ENCODE data around the gene TMBIM6. TPM values are rescaled to one million over a fixed set of nuclear protein-coding genes. Genes with fewer than 3 reads are reported as not detected.
"Not testable (repeated sequence)": the region's sequence is repeated elsewhere in the genome, so short reads cannot be mapped to it uniquely, and the experiment has no call there.

Gene TMBIM6
- total RNA-seq, 4 donors from 2014 or later = 228 to 395 (median 322) TPM

- Histone ChIP-seq H3K36me3 (no peaks in the 10 kb centered on the region), H3K27me3 (peaks cover 0 to 12% (median 0%) of the 10 kb centered on the region in 4 donors), H3K9me3 (no peaks in the 10 kb centered on the region), H3K27ac (replicated peaks in 1 of 4) (no peak overlapping the region), H3K4me3 (no peak overlapping the region), H3K4me1 (no peaks in the 10 kb centered on the region)
- DNase-seq (ENCODE audit: extremely low spot score) = no peak
- WGBS = 85% methylated on average over 3 of the region's 3 CpGs
- TF ChIP-seq POLR2A (IDR thresholded peaks at IDR 0.05; ENCODE audit: low read depth) (no peak), EP300 (IDR thresholded peaks at IDR 0.05) (no peak), POLR2AphosphoS5 (IDR thresholded peaks at IDR 0.05) (no peak)
- TF ChIP-seq, protein P1, sequence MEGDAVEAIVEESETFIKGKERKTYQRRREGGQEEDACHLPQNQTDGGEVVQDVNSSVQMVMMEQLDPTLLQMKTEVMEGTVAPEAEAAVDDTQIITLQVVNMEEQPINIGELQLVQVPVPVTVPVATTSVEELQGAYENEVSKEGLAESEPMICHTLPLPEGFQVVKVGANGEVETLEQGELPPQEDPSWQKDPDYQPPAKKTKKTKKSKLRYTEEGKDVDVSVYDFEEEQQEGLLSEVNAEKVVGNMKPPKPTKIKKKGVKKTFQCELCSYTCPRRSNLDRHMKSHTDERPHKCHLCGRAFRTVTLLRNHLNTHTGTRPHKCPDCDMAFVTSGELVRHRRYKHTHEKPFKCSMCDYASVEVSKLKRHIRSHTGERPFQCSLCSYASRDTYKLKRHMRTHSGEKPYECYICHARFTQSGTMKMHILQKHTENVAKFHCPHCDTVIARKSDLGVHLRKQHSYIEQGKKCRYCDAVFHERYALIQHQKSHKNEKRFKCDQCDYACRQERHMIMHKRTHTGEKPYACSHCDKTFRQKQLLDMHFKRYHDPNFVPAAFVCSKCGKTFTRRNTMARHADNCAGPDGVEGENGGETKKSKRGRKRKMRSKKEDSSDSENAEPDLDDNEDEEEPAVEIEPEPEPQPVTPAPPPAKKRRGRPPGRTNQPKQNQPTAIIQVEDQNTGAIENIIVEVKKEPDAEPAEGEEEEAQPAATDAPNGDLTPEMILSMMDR (IDR thresholded peaks at IDR 0.05) = no peak
- intact Hi-C loops (cut with DNase I) = no loop called here
Observed at GRCh38 chr12:49728446-49728845, 12.9 kb upstream of the TMBIM6 start.

DNA sequence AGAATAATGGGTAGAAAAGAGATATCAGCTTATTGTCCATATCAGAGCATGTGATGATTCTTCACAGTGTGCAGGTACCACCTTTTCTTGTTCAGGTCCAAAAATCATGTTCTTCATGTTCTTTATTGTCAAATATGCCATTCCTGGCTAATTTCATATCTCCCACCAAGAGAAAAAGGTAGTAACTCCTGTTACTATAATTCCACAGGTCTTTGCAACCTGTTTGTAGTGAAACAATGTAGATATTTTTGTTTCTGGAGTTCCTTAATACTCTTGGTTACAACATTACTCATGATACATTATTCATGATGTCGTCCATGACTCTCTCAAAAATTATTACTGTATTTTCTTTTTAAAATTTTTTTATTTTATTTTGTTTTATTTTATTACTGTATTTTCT is 11.3 kb upstream of the TMBIM6 start:
- Histone ChIP-seq H3K4me1 (no peaks in the 10 kb centered on the region), H3K4me3 (no peak overlapping the region), H3K36me3 (no peaks in the 10 kb centered on the region), H3K27me3 (peaks cover 0 to 5% (median 0%) of the 10 kb centered on the region in 4 donors), H3K9me3 (no peaks in the 10 kb centered on the region), H3K27ac (replicated peaks in 1 of 4) (no peak overlapping the region)
- TF ChIP-seq, protein P1 (IDR thresholded peaks at IDR 0.05) = no peak
- TF ChIP-seq POLR2AphosphoS5 (IDR thresholded peaks at IDR 0.05) = no peak
- no peak for TF ChIP-seq EP300 (IDR thresholded peaks at IDR 0.05)
- TF ChIP-seq POLR2A (IDR thresholded peaks at IDR 0.05; ENCODE audit: low read depth) = no peak
- 65% methylated on average over 1 of the region's 1 CpG for WGBS
- no peak for DNase-seq (ENCODE audit: extremely low spot score)
- intact Hi-C loops (cut with DNase I) = no loop called here

DNA sequence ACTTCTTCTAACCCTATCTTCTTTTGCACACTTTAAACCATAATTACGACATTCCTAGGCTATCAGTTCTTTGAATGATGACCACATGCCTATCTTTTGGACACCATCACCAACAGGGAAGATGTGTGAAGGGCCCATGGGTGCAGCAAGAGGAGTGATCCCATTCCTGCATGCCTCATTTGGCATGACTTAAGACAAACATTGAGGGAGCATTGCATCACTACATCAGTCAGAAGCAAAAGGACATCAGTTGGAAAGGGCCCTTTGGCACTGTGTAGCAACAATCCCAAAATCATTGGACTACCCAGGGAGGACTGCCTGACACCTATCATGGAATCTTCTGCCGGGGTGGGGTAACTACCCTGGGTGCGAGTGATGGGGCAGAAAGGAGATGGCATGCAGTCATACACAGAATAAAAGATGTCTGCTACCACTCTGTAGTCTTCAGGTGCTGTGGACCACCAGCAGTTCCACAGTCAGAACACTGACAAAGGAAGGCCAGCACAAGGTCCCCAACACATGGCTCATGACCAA is 10.7 kb upstream of the TMBIM6 start:
- H3K27me3 ChIP-seq = no peaks in the 10 kb centered on the region
- H3K27ac ChIP-seq (replicated peaks in 1 of 4) = no peak overlapping the region
- intact Hi-C loops (cut with DNase I) = no loop called here
- no peaks in the 10 kb centered on the region for H3K4me1 ChIP-seq
- H3K9me3 ChIP-seq = no peaks in the 10 kb centered on the region
- no peak for DNase-seq (ENCODE audit: extremely low spot score)
- WGBS = 100% methylated on average over 3 of the region's 3 CpGs
- H3K36me3 ChIP-seq = no peaks in the 10 kb centered on the region
- H3K4me3 ChIP-seq = no peak overlapping the region
- TF ChIP-seq POLR2AphosphoS5 (IDR thresholded peaks at IDR 0.05) (no peak), POLR2A (IDR thresholded peaks at IDR 0.05; ENCODE audit: low read depth) (no peak), EP300 (IDR thresholded peaks at IDR 0.05) (no peak)
- TF ChIP-seq, protein P1 (IDR thresholded peaks at IDR 0.05) = no peak

DNA sequence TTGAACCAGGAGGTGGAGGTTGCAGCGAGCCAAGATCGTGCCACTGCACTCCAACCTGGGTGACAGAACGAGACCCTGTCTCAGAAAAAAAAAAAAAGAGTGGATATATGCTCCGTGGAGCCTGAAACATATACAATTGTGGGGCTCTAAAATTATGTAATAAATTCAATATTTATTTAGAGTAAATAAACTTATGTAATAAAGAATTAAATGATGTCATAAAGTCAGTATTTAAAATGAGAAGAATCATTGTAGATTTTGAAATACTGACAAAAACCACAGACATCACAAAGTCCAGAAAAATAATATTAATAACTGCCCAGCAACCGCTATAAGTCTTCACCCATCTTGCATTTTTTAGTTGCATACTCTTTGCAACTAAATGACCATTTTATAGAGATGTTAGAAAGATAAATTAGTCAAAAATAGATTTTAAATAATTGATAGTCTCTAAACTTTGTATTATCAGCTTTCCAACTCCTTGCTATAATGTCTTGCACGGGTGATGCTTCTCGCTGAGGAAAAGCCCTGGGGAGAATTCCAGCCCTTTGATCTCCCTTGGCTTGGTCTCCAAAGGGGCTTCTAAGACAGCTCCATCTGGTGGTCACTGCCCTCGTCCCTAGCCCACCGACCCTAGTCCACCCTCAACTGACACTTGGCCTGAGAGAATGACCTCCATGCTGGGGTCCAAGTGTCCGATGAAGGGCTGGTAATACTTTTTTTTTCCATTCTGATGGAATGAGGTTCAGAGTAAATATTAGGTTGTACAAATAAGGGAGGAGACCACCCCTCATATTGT is 7.9 kb upstream of the TMBIM6 start:
- DNase-seq (ENCODE audit: extremely low spot score) = no peak
- WGBS = 79% methylated on average over 10 of the region's 10 CpGs
- H3K9me3 ChIP-seq = no peaks in the 10 kb centered on the region
- TF ChIP-seq, protein P1 (IDR thresholded peaks at IDR 0.05) = no peak
- TF ChIP-seq POLR2A (IDR thresholded peaks at IDR 0.05; ENCODE audit: low read depth) (no peak), EP300 (IDR thresholded peaks at IDR 0.05) (no peak)
- intact Hi-C loops (cut with DNase I) = no loop called here
- H3K36me3 ChIP-seq = no peaks in the 10 kb centered on the region
- H3K4me1 ChIP-seq = no peaks in the 10 kb centered on the region
- H3K27me3 ChIP-seq = no peaks in the 10 kb centered on the region
- H3K4me3 ChIP-seq = no peak overlapping the region
- no peak overlapping the region for H3K27ac ChIP-seq (replicated peaks in 1 of 4)

DNA sequence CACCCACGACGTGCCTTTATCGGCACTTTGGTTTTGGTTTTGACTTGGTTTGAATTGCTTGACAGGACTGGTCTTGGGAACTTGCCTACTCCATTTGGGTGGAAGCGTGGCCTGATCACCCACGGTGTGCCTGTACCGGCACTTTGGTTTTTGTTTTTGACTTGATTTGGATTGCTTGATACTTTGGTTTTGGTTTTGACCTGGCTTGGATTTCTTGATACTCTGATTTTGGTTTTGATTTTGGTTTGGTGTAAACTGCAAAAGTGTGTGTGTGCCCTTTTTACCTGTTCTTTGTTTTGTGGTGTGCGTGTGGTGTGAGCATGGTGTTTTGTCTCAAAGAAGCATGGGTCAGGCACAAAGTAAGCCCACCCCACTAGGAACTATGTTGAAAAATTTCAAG is 6.5 kb upstream of the TMBIM6 start:
- H3K4me3 ChIP-seq; H3K27me3 ChIP-seq; DNase-seq (ENCODE audit: extremely low spot score); intact Hi-C loops (cut with DNase I); H3K4me1 ChIP-seq; H3K36me3 ChIP-seq; H3K27ac ChIP-seq (replicated peaks in 1 of 4); H3K9me3 ChIP-seq: not testable (repeated sequence)
- 97% methylated on average over 7 of the region's 7 CpGs for WGBS

DNA sequence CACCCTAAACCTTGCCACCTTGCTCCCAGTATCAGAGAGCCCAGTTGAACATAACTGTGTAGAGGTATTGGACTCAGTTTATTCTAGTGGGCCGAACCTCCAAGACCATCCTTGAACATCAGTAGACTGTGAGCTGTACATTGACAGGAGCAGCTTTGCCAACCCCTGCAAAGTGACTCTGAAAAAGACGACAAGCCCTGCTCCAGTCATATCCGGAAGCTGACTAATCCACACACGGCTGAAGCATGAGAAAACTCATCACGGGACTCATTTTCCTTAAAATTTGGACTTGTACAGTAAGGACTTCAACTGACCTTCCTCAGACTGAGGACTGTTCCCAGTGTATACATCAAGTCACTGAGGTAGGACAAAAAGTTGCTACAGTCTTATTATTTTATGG is 2.6 kb upstream of the TMBIM6 start:
- H3K9me3 ChIP-seq; intact Hi-C loops (cut with DNase I); H3K27ac ChIP-seq (replicated peaks in 1 of 4); DNase-seq (ENCODE audit: extremely low spot score); H3K27me3 ChIP-seq; H3K4me3 ChIP-seq; H3K36me3 ChIP-seq: not testable (repeated sequence)
- H3K4me1 ChIP-seq = peaks cover 15 to 22% (median 18%) of the 10 kb centered on the region in 4 donors
- WGBS = 90% methylated on average over 5 of the region's 5 CpGs

DNA sequence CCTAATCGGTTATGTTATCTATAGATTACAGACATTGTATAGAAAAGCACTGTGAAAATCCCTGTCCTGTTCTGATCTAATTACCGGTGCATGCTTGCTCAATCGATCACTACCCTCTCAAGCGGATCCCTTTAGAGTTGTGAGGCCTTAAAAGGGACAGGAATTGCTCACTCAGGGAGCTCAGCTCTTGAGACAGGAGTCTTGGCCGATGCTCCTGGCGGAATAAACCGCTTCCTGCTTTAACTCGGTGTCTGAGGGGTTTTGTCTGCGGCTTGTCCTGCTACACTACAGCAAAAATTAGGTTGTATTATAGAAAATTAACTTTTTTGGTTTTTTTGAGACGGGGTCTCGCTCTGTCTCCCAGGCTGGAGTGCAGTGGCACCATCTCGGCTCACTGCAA is 1.1 kb upstream of the TMBIM6 start:
- DNase-seq (ENCODE audit: extremely low spot score); H3K4me3 ChIP-seq; H3K36me3 ChIP-seq; H3K9me3 ChIP-seq; H3K27me3 ChIP-seq; intact Hi-C loops (cut with DNase I): not testable (repeated sequence)
- 100% methylated on average over 12 of the region's 12 CpGs for WGBS
- peaks cover 27 to 38% (median 33%) of the 10 kb centered on the region in 4 donors for H3K4me1 ChIP-seq
- H3K27ac ChIP-seq (replicated peaks in 1 of 4) = peak overlapping the region in 1 of 4 donors; percentile 97

All from esophagus muscularis mucosa (tissue), 4 donors.